Colonic mucosa (tissue), 4 donors: ENCODE data around the gene FAM153A. TPM values are rescaled to one million over a fixed set of nuclear protein-coding genes. Genes with fewer than 3 reads are reported as not detected.
"Not testable (repeated sequence)": the region's sequence is repeated elsewhere in the genome, so short reads cannot be mapped to it uniquely, and the experiment has no call there.

Source experiments
- DNase-seq: peaks from one replicate; pipeline ENCODE4 v3.0.0-alpha.2; 2020
- H3K27ac ChIP-seq: fragments of 200-600 bp; one replicate; pipeline ENCODE4 v1.8.0; 2021
- H3K27me3 ChIP-seq: fragments of 200-600 bp; one replicate; pipeline ENCODE4 v1.8.0; 2021
- H3K36me3 ChIP-seq: fragments of 200-600 bp; one replicate; pipeline ENCODE4 v1.8.0; 2021
- H3K4me1 ChIP-seq: fragments of 200-600 bp; one replicate; pipeline ENCODE4 v1.8.0; 2021; ENCODE audit warnings: mild to moderate bottlenecking
- H3K4me3 ChIP-seq: fragments of 200-600 bp; one replicate; pipeline ENCODE4 v1.8.0; 2021
- H3K9ac ChIP-seq, 2 donors: one replicate each; pipeline ENCODE4 v1.7.0; 2013; ENCODE audit warnings: control low read depth in 2 of 2, low read depth in 2 of 2, low read length in 2 of 2
- H3K9me3 ChIP-seq: fragments of 200-600 bp; one replicate; pipeline ENCODE4 v1.8.0; 2021
- intact Hi-C: fragments of 100-400 bp; cut with DNase I; formaldehyde crosslinking; loops from one replicate; pipeline ENCODE4 v1.14.1; 2022
- total RNA-seq, 2 donors: library from RNA; stranded (reverse); fragmentation: NEBNext Ultra II Directional in 1 of 2; extraction: Animal tissue kit (Norgen Biotek cat#: 25700) in 1 of 2; gene quantifications; one replicate each; pipeline ENCODE4 v1.2.1, GENCODE V29; 2021
- donor health status: healthy.
- donor health status: DM: no; HTN: no; CAD: no.
- donor health status: DM: no; HTN: no; CAD: no.

The FAM153A gene
- total RNA-seq, result 1 to 10 TPM in 1 of 2 donors, under 1 TPM in 1; 0.52 to 4.4 TPM

- H3K4me1 ChIP-seq, H3K27me3 ChIP-seq, H3K9me3 ChIP-seq, H3K36me3 ChIP-seq, intact Hi-C loops, DNase-seq, H3K4me3 ChIP-seq, H3K27ac ChIP-seq, H3K9ac ChIP-seq: not testable (repeated sequence)
These were observed at the start of gene FAM153A for GRCh38 chr5:177782792-177783633. TSS of gene FAM153A (minus strand) at chr5:177782899.

DNA sequence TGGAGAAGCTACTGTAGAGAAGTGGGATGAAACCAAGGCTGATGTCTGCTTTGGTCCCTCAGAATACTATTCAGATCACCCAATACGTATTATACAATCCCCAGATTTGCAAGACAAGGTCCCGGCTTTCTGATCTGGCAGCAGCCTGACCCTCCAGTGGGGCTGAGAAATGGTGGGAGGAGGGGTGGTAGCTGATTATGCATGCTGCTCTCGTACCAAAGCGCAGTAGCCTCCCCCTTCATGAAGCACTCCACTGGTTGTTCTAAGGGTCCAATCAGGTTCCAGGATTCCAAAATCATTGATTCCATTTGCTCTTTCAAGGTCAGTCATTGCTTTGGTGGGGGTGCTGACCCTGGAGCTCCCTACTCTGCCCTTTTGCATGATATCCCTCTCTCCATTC, 49.6 kb upstream of the FAM153A start:
- H3K4me1 ChIP-seq, H3K9ac ChIP-seq, intact Hi-C loops, H3K9me3 ChIP-seq, H3K4me3 ChIP-seq, H3K27ac ChIP-seq, H3K36me3 ChIP-seq, DNase-seq, H3K27me3 ChIP-seq: not testable (repeated sequence)

DNA sequence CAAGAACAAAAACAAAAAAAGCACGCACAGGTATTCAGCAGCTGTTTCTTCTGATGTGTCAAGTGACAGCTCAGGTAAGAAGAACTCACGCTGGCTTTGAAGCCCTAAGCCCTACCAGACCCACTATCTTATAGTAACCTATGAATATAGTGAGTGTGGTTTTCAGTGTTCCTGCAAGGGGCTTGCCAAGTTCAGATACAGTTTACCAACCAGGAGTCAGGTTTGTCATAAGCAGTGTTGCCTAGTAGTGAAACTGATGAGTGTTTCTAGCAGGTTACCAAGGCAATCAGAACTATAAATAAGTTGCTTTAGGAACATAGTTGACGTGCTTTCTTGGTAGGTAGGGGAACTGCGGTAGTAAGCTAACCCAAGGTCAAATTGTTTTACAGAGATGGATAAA, 43.4 kb upstream of the FAM153A start:
- H3K9ac ChIP-seq, H3K4me1 ChIP-seq, H3K27ac ChIP-seq, H3K4me3 ChIP-seq, H3K9me3 ChIP-seq, intact Hi-C loops, H3K36me3 ChIP-seq, DNase-seq, H3K27me3 ChIP-seq: not testable (repeated sequence)

DNA sequence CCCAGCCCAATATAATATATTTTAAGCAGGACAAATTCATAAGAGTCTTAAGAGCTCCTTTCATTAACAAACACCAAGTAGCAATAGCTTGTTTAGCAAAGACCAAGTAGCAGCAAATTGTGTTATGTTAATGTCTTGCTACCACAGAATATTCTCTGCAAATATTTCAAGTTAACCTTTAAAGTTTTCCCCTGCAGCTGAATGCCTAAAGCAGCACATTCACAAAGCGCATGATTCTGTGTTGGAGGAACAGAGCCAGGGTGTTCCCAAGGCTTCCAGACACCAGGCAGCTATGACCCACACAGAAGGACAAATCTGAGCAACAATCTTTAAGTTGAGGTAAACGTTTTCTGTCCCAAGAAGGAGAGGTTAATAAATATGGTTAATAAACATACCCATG, 42.1 kb upstream of the FAM153A start:
- H3K9ac ChIP-seq, H3K4me3 ChIP-seq, H3K4me1 ChIP-seq, H3K36me3 ChIP-seq, H3K27ac ChIP-seq, H3K27me3 ChIP-seq, DNase-seq, intact Hi-C loops, H3K9me3 ChIP-seq: not testable (repeated sequence)

GRCh38 chr5:177822489-177822888, 39.8 kb upstream of the FAM153A start:
- H3K36me3 ChIP-seq, H3K9me3 ChIP-seq, H3K4me1 ChIP-seq, H3K9ac ChIP-seq, H3K27me3 ChIP-seq, intact Hi-C loops, H3K4me3 ChIP-seq, H3K27ac ChIP-seq, DNase-seq: not testable (repeated sequence)

- H3K4me3 ChIP-seq, intact Hi-C loops, H3K27me3 ChIP-seq, H3K4me1 ChIP-seq, H3K9me3 ChIP-seq, H3K9ac ChIP-seq, DNase-seq, H3K36me3 ChIP-seq, H3K27ac ChIP-seq: not testable (repeated sequence)
These were observed 37.0 kb upstream of the FAM153A start for GRCh38 chr5:177819664-177820063.

GRCh38 chr5:177812814-177813425, 30.2 kb upstream of the FAM153A start:
- intact Hi-C loops, H3K4me1 ChIP-seq, H3K36me3 ChIP-seq, H3K4me3 ChIP-seq, H3K9ac ChIP-seq, H3K9me3 ChIP-seq, H3K27ac ChIP-seq, H3K27me3 ChIP-seq, DNase-seq: not testable (repeated sequence)

GRCh38 chr5:177812160-177812743, 29.6 kb upstream of the FAM153A start:
- H3K27ac ChIP-seq, H3K36me3 ChIP-seq, H3K9ac ChIP-seq, DNase-seq, intact Hi-C loops, H3K9me3 ChIP-seq, H3K4me3 ChIP-seq, H3K27me3 ChIP-seq, H3K4me1 ChIP-seq: not testable (repeated sequence)

- intact Hi-C loops, DNase-seq: not testable (repeated sequence)
These were observed 26.7 kb upstream of the FAM153A start for GRCh38 chr5:177809209-177809913.

DNA sequence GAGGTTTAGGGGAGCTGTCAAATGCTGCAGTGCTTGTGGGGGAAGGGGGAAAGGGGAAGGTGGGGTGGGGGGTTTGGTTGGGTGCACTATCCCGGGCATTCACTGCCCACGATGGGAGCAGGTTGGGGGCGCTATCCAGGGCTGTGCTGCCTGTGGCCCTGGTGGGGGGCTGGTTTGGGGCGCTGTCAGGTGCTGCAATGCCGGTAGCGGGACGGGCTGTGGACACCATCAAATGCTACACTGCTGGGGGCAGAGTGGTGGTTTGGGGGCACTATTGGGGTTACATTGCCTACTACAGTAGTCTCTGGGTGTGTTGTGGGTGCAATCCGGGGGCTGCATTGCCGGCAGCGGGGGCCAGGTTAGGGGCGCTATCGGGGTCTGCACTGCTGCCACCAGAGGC, 25.7 kb upstream of the FAM153A start:
- H3K27ac ChIP-seq, DNase-seq, H3K9ac ChIP-seq, intact Hi-C loops, H3K27me3 ChIP-seq, H3K4me3 ChIP-seq, H3K36me3 ChIP-seq, H3K9me3 ChIP-seq, H3K4me1 ChIP-seq: not testable (repeated sequence)

More at GRCh38 chr5:177809209-177809913, 26.7 kb upstream of the FAM153A start:
- not testable (repeated sequence) for H3K9me3 ChIP-seq, H3K4me1 ChIP-seq, H3K4me3 ChIP-seq, H3K27me3 ChIP-seq, H3K27ac ChIP-seq, H3K36me3 ChIP-seq, H3K9ac ChIP-seq

DNA sequence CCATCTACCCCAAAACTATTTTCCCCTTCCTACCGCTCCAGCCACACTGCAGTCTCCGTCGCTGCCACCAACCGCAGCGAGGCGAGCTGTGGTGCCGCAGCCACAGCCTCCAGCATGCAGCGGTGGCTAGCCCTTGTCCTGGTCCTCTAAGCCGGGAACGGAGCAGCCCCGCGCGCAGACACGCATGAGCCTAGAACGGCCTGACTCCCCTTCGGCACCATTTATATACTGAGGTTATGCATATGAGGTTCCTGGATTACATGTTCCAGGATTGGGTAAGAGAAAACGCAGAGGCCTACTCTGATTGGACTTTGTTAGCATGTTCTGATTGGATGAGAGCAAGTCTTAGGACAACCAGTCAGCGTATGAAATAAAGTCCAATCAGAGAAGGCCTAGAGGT, 24.6 kb upstream of the FAM153A start:
- H3K4me3 ChIP-seq, H3K27me3 ChIP-seq, H3K4me1 ChIP-seq, intact Hi-C loops, DNase-seq, H3K9me3 ChIP-seq, H3K9ac ChIP-seq, H3K36me3 ChIP-seq, H3K27ac ChIP-seq: not testable (repeated sequence)

GRCh38 chr5:177801427-177801826, 18.7 kb upstream of the FAM153A start:
- H3K27me3 ChIP-seq, H3K36me3 ChIP-seq, H3K4me3 ChIP-seq, H3K4me1 ChIP-seq, intact Hi-C loops, H3K9me3 ChIP-seq, H3K9ac ChIP-seq, H3K27ac ChIP-seq, DNase-seq: not testable (repeated sequence)

- intact Hi-C loops, H3K36me3 ChIP-seq, DNase-seq, H3K27ac ChIP-seq, H3K9ac ChIP-seq, H3K9me3 ChIP-seq, H3K27me3 ChIP-seq, H3K4me1 ChIP-seq, H3K4me3 ChIP-seq: not testable (repeated sequence)
These were observed 15.6 kb upstream of the FAM153A start for GRCh38 chr5:177798237-177798840.
